H7 (cell line): ENCODE measurements around the gene TDRD9. TPM values are rescaled to one million over a fixed set of nuclear protein-coding genes. Genes with fewer than 3 reads are reported as not detected.

Experiments
- DNase-seq: peaks from one replicate; pipeline ENCODE4 v3.0.0; 2012
- H3K27me3 ChIP-seq: 2 replicates; pipeline ENCODE4 v1.6.0; 2011; ENCODE audit warnings: mild to moderate bottlenecking, low read length; ENCODE audit not compliant: control insufficient read depth, insufficient read depth
- H3K36me3 ChIP-seq: replicated peaks from 2 replicates; pipeline ENCODE4 v1.5.1; 2011; ENCODE audit warnings: low read length; ENCODE audit not compliant: control insufficient read depth, insufficient read depth
- H3K4me3 ChIP-seq: 2 replicates; pipeline ENCODE4 v1.5.1; 2011; ENCODE audit warnings: low read depth, mild to moderate bottlenecking, control low read depth, low read length, moderate library complexity; ENCODE audit not compliant: insufficient read depth
- total RNA-seq: library from RNA; depleted of rRNA; stranded (reverse); fragments of >200 nt; shearing (Covaris generic); gene quantifications from 2 replicates; pipeline ENCODE4 v1.2.3, GENCODE V29; 2014

Gene TDRD9
- total RNA-seq, 1 experiment from 2014 or later, result not detected

- Histone ChIP-seq H3K27me3 (peaks cover 10% of the 10 kb centered on the region), H3K36me3 (no peaks in the 10 kb centered on the region), H3K4me3 (peak within 1 kb of the TSS; percentile 52)
- DNase-seq, result peak; percentile 99
These were observed 157.0 kb downstream of the TDRD9 start, which contains the start of gene ASPG for GRCh38 chr14:104085032-104085888. Gene ASPG (plus strand): TSS chr14:104085700. CDS start chr14:104085771, 71 bp downstream.

GRCh38 chr14:104085889-104086201 is 157.6 kb downstream of the TDRD9 start:
- peaks cover 10% of the 10 kb centered on the region for H3K27me3 ChIP-seq
- DNase-seq, result no peak
- H3K36me3 ChIP-seq, result no peaks in the 10 kb centered on the region
- H3K4me3 ChIP-seq, result peak overlapping the region; percentile 52

- no peak for DNase-seq
- H3K4me3 ChIP-seq, result peak overlapping the region; percentile 52
These were observed 158.0 kb downstream of the TDRD9 start for GRCh38 chr14:104086210-104086660.

GRCh38 chr14:104086661-104087461 is 158.6 kb downstream of the TDRD9 start:
- peak; percentile 67 for DNase-seq
- peaks cover 10% of the 10 kb centered on the region for H3K27me3 ChIP-seq
- no peak overlapping the region for H3K4me3 ChIP-seq
- H3K36me3 ChIP-seq, result no peaks in the 10 kb centered on the region

More at GRCh38 chr14:104086210-104086660, 158.0 kb downstream of the TDRD9 start:
- no peaks in the 10 kb centered on the region for H3K36me3 ChIP-seq
- peaks cover 10% of the 10 kb centered on the region for H3K27me3 ChIP-seq

- Histone ChIP-seq H3K27me3 (peaks cover 10% of the 10 kb centered on the region), H3K4me3 (no peak overlapping the region), H3K36me3 (no peaks in the 10 kb centered on the region)
- DNase-seq, result peak; percentile 52
These were observed 159.2 kb downstream of the TDRD9 start for GRCh38 chr14:104087505-104087904.

GRCh38 chr14:104087981-104088850 is 160.0 kb downstream of the TDRD9 start:
- Histone ChIP-seq H3K36me3 (no peaks in the 10 kb centered on the region), H3K4me3 (no peak overlapping the region), H3K27me3 (peaks cover 10% of the 10 kb centered on the region)
- DNase-seq, result peak; percentile 43

GRCh38 chr14:104090071-104090748 is 162.0 kb downstream of the TDRD9 start:
- Histone ChIP-seq H3K4me3 (no peak overlapping the region), H3K27me3 (peaks cover 10% of the 10 kb centered on the region), H3K36me3 (no peaks in the 10 kb centered on the region)
- peak; percentile 31 for DNase-seq

GRCh38 chr14:104091061-104091926 is 163.0 kb downstream of the TDRD9 start:
- Histone ChIP-seq H3K4me3 (no peak overlapping the region), H3K36me3 (no peaks in the 10 kb centered on the region), H3K27me3 (peaks cover 3% of the 10 kb centered on the region)
- peak; percentile 44 for DNase-seq

- H3K36me3 ChIP-seq, result no peaks in the 10 kb centered on the region
- no peak overlapping the region for H3K4me3 ChIP-seq
- DNase-seq, result peak; percentile 58
- no peaks in the 10 kb centered on the region for H3K27me3 ChIP-seq
These were observed 163.9 kb downstream of the TDRD9 start for GRCh38 chr14:104091927-104092771.

- Histone ChIP-seq H3K4me3 (no peak overlapping the region), H3K27me3 (no peaks in the 10 kb centered on the region), H3K36me3 (no peaks in the 10 kb centered on the region)
- peak; percentile 57 for DNase-seq
These were observed 164.7 kb downstream of the TDRD9 start for GRCh38 chr14:104092931-104093365.

- DNase-seq, result peak; percentile 81
- Histone ChIP-seq H3K27me3 (no peaks in the 10 kb centered on the region), H3K36me3 (no peaks in the 10 kb centered on the region), H3K4me3 (no peak overlapping the region)
These were observed 165.3 kb downstream of the TDRD9 start for GRCh38 chr14:104093366-104094055.
